Endothelial cell of umbilical vein (primary cell): ENCODE data around the gene EIF3A. TPM values are rescaled to one million over a fixed set of nuclear protein-coding genes. Genes with fewer than 3 reads are reported as not detected.

ENCODE experiments used
- BruUV-seq: library from RNA; stranded (reverse); fragments of 400-500 nt; replicated peaks from 2 replicates; lab custom pipeline; 2021; lab: Mats Ljungman, UMichigan
- CTCF ChIA-PET: fragments of 300-600, 350-600 bp; sonication (Branson Sonifier 250); formaldehyde crosslinking; loops from one replicate; lab custom pipeline; 2021; ENCODE audit warnings: antibody characterized with exemption, inconsistent platforms; lab: Charles Lee
- POLR2A ChIA-PET: fragments of 300-600, 350-600 bp; sonication (Branson Sonifier 250); formaldehyde crosslinking; loops from one replicate; lab custom pipeline; 2021; ENCODE audit warnings: antibody characterized with exemption, inconsistent platforms; lab: Charles Lee
- DNase-seq: peaks from one replicate; pipeline ENCODE4 v3.0.0-alpha.2; 2011; ENCODE audit warnings: low read depth, low spot score
- FAIRE-seq: peaks from 2 replicates; lab custom pipeline; 2011; peaks lifted over from hg19 to GRCh38; lab: Jason Lieb, UNC
- H2AFZ ChIP-seq: 2 replicates; pipeline ENCODE4 v1.6.0; 2012; ENCODE audit warnings: low read depth, low read length, control low read depth, inconsistent platforms
- H3K27ac ChIP-seq: 2 replicates; pipeline ENCODE4 v1.5.1; 2011; ENCODE audit warnings: low read depth, mild to moderate bottlenecking, control low read depth, low read length, moderate library complexity; ENCODE audit not compliant: insufficient read depth
- H3K27me3 ChIP-seq, 2 experiments: 2 replicates each; pipeline versions ENCODE4 v1.6.0 to v1.6.1; 2011; ENCODE audit warnings: low read length in 2 of 2, mixed read lengths in 1 of 2; ENCODE audit not compliant: control insufficient read depth in 2 of 2, insufficient read depth in 2 of 2
- H3K36me3 ChIP-seq, 2 experiments: 2 replicates in 1 of 2; 3 replicates in 1 of 2; pipeline ENCODE4 v1.5.1; 2011; ENCODE audit warnings: low read length in 2 of 2, mild to moderate bottlenecking in 1 of 2, moderate library complexity in 1 of 2; ENCODE audit not compliant: control insufficient read depth in 2 of 2, insufficient read depth in 2 of 2; ENCODE audit errors: extremely low read depth in 1 of 2
- H3K4me1 ChIP-seq: 3 replicates; pipeline ENCODE4 v1.5.1; 2011; ENCODE audit warnings: mild to moderate bottlenecking, low read length; ENCODE audit not compliant: control insufficient read depth, insufficient read depth; ENCODE audit errors: extremely low read depth
- H3K4me2 ChIP-seq: 2 replicates; pipeline ENCODE4 v1.6.1; 2011; ENCODE audit warnings: low read length, control low read depth, mixed read lengths; ENCODE audit not compliant: insufficient read depth
- H3K4me3 ChIP-seq, 3 experiments: fragments of 200-600 bp in 1 of 3; sonication (generic), shearing (Covaris generic) in 1 of 3; replicated peaks in 1 of 3; 2 replicates each; pipeline ENCODE4 v1.5.1; 2011 to 2016; ENCODE audit warnings: control low read depth in 3 of 3, low read length in 3 of 3, mild to moderate bottlenecking in 2 of 3, inconsistent platforms in 1 of 3, low read depth in 1 of 3, moderate library complexity in 1 of 3; ENCODE audit not compliant: insufficient read depth in 1 of 3
- H3K79me2 ChIP-seq: 2 replicates; pipeline ENCODE4 v1.6.0; 2012; ENCODE audit warnings: low read length, inconsistent platforms; ENCODE audit not compliant: control insufficient read depth, insufficient read depth
- H3K9ac ChIP-seq: replicated peaks from 2 replicates; pipeline ENCODE3; 2011; ENCODE audit warnings: low read length, control low read depth; ENCODE audit not compliant: insufficient read depth; ENCODE audit errors: extremely low read depth
- H3K9me1 ChIP-seq: replicated peaks from 3 replicates; pipeline ENCODE4 v1.6.0; 2011; ENCODE audit warnings: mild to moderate bottlenecking, low read length; ENCODE audit not compliant: control insufficient read depth, insufficient read depth; ENCODE audit errors: extremely low read depth
- H3K9me3 ChIP-seq: replicated peaks from 2 replicates; pipeline ENCODE4 v1.5.1; 2012; ENCODE audit warnings: low read length, inconsistent platforms; ENCODE audit not compliant: control insufficient read depth, insufficient read depth
- H4K20me1 ChIP-seq: replicated peaks from 2 replicates; pipeline ENCODE3; 2011; ENCODE audit warnings: mild to moderate bottlenecking, low read length; ENCODE audit not compliant: control insufficient read depth, insufficient read depth; ENCODE audit errors: extremely low read depth
- CTCF ChIP-seq, 2 donors: IDR thresholded peaks; 1 replicate in 1 of 2; 2 replicates in 1 of 2; pipeline ENCODE4 v1.5.1; 2011; ENCODE audit warnings: low read length in 2 of 2, mild to moderate bottlenecking in 2 of 2, moderate library complexity in 2 of 2, control low read depth in 1 of 2, inconsistent platforms in 1 of 2, low read depth in 1 of 2; ENCODE audit not compliant: insufficient read depth in 1 of 2; ENCODE audit errors: extremely low read depth in 1 of 2
- EZH2 ChIP-seq: IDR thresholded peaks from 2 replicates; pipeline ENCODE4 v1.6.1; 2012; ENCODE audit warnings: borderline replicate concordance, low read depth, mild to moderate bottlenecking, moderate library complexity, low read length, inconsistent platforms; ENCODE audit not compliant: severe bottlenecking
- FOS ChIP-seq: IDR thresholded peaks from 2 replicates; pipeline ENCODE4 v1.6.1; 2011; ENCODE audit warnings: mild to moderate bottlenecking, low read length, moderate library complexity, borderline replicate concordance; ENCODE audit not compliant: insufficient read depth
- GATA2 ChIP-seq: IDR thresholded peaks from 2 replicates; pipeline ENCODE4 v1.7.0; 2011; ENCODE audit warnings: low read depth, mild to moderate bottlenecking, moderate library complexity, mixed read lengths, low read length; ENCODE audit not compliant: insufficient read length, insufficient read depth
- JUN ChIP-seq: IDR thresholded peaks from 2 replicates; pipeline ENCODE4 v1.6.1; 2011; ENCODE audit warnings: borderline replicate concordance, low read depth; ENCODE audit not compliant: insufficient read length, insufficient read depth
- MAX ChIP-seq: IDR thresholded peaks from 2 replicates; pipeline ENCODE4 v1.6.1; 2011; ENCODE audit not compliant: insufficient read depth, insufficient read length
- MYC ChIP-seq: IDR thresholded peaks from one replicate; pipeline ENCODE4 v1.6.1; 2011; ENCODE audit warnings: mild to moderate bottlenecking, low read depth, low read length
- POLR2A ChIP-seq: IDR thresholded peaks from 2 replicates; pipeline ENCODE4 v1.6.1; 2012; ENCODE audit warnings: low read depth, mild to moderate bottlenecking, control low read depth, low read length
- POLR2AphosphoS5 ChIP-seq: IDR thresholded peaks from 2 replicates; pipeline ENCODE4 v1.6.1; 2012; ENCODE audit warnings: low read depth, mild to moderate bottlenecking, control low read depth, low read length, moderate library complexity; ENCODE audit not compliant: insufficient read depth
- dilution Hi-C: fragments of 300-500 bp; cut with MboI; formaldehyde crosslinking; loops from one replicate; pipeline ENCODE4 v1.15.0; 2019; ENCODE audit warnings: low sequenced_read_pairs; ENCODE audit not compliant: extremely low pct_ligation_motif_present
- intact Hi-C: fragments of 100-400 bp; cut with micrococcal nuclease; formaldehyde crosslinking; loops from one replicate; pipeline ENCODE4 v1.10.0; 2022
- polyA plus RNA-seq, 4 experiments: library from polyadenylated mRNA; depleted of rRNA in 3 of 4; stranded (reverse) in 3 of 4; unstranded in 1 of 4; fragments of >200 nt; gene quantifications; 2 replicates each; pipeline versions ENCODE4 v1.2.1 to v1.2.3, GENCODE V29; 2011 to 2012; ENCODE audit warnings: missing spikeins in 1 of 4
- total RNA-seq: library from RNA; stranded (reverse); gene quantifications from 2 replicates; pipeline ENCODE4 v1.2.3, GENCODE V29; 2021

EIF3A gene
- total and polyA plus RNA-seq, 2 donors (not counting 3 experiments of a cell fraction or from before 2014, with no cell fraction given), result 27.6 to 159 TPM

GRCh38 chr10:119116326-119116951, 35.8 kb upstream of the EIF3A start:
- ChIA-PET POLR2A (no interaction called here), CTCF (interaction anchor here (0.9 kb wide), 1 partner anchor 12 kb away, joined by 3 read pairs; no protein-coding TSS in a partner anchor)
- no peak overlapping the region for H3K4me2 ChIP-seq
- dilution Hi-C loops (no loop called here), intact Hi-C loops (no loop called here)
- H4K20me1 ChIP-seq, result no peaks in the 10 kb centered on the region
- no peaks in the 10 kb centered on the region for H3K9me3 ChIP-seq
- FAIRE-seq (no peak), DNase-seq (no peak)
- H3K27me3 ChIP-seq, result no peaks in the 10 kb centered on the region
- no peaks in the 10 kb centered on the region for H3K4me1 ChIP-seq
- peaks cover 8 to 21% of the 10 kb centered on the region in 2 experiments for H3K36me3 ChIP-seq
- no peak overlapping the region for H3K4me3 ChIP-seq
- no peak for TF ChIP-seq GATA2
- no peak for TF ChIP-seq EZH2
- TF ChIP-seq FOS, result no peak
- TF ChIP-seq MYC, result no peak
- no peak for TF ChIP-seq CTCF (IDR thresholded peaks at IDR 0.05; ENCODE audit: extremely low read depth in 1 of 2, insufficient read depth in 1 of 2, low read depth in 1 of 2, low read length in 2 of 2)
- no peak for TF ChIP-seq POLR2A
- TF ChIP-seq JUN, result no peak
- TF ChIP-seq MAX, result no peak
- TF ChIP-seq POLR2AphosphoS5, result no peak
- H3K27ac ChIP-seq, result no peak overlapping the region
- no peaks in the 10 kb centered on the region for H3K9me1 ChIP-seq
- no peaks in the 10 kb centered on the region for H3K79me2 ChIP-seq
- no peak overlapping the region for H3K9ac ChIP-seq
- no TSS peak for BruUV-seq
- no peak overlapping the region for H2AFZ ChIP-seq
